ENCODE results near the gene ISG15.
A peak's percentile ranks its signal among the peaks of the same experiment; 100 is the strongest.

GRCh38 chr1:983798-984475, 29.4 kb upstream of the ISG15 start:
- TF ChIP-seq CTCF (IDR thresholded peaks at IDR 0.05 in 8 of 11, conservative IDR thresholded peaks at IDR 0.05 in 3 of 11): peak; percentile 25 to 96 (median 88)
- TF ChIP-seq POLR2AphosphoS5 (IDR thresholded peaks at IDR 0.05): no peak
- TF ChIP-seq POLR2A (IDR thresholded peaks at IDR 0.05): no peak
